ENCODE data around the gene ACP3. TPM values are rescaled to one million over a fixed set of nuclear protein-coding genes. Genes with fewer than 3 reads are reported as not detected.
"Not testable (repeated sequence)": the region's sequence is repeated elsewhere in the genome, so short reads cannot be mapped to it uniquely, and the experiment has no call there.

Gene ACP3
- total RNA-seq, 3 donors from 2014 or later (not counting 1 experiment from before 2014, with no cell fraction given), result 0.75 to 2.1 (median 1.7) TPM

GRCh38 chr3:132394320-132394719 lies 77.1 kb downstream of the ACP3 start:
- Mint-ChIP-seq H3K27ac (no peak overlapping the region), H3K27me3 (ENCODE audit: low read depth in 2 of 2) (peaks cover 0 to 3% of the 10 kb centered on the region in 2 donors), H3K9me3 (no peaks in the 10 kb centered on the region), H3K36me3 (no peaks in the 10 kb centered on the region), H3K4me1 (no peaks in the 10 kb centered on the region), H3K4me3 (no peak overlapping the region)
- H3K36me3 ChIP-seq (ENCODE audit: control insufficient read depth, insufficient read depth, low read length), result no peaks in the 10 kb centered on the region
- H3K9me3 ChIP-seq (ENCODE audit: control insufficient read depth, insufficient read depth, low read length), result no peaks in the 10 kb centered on the region
- no peaks in the 10 kb centered on the region for H3K4me1 ChIP-seq (ENCODE audit: control insufficient read depth, insufficient read depth, low read length)
- intact Hi-C loops (cut with micrococcal nuclease), result no loop called here
- no peak overlapping the region for H3K27ac ChIP-seq (ENCODE audit: low read length)
- no peak for TF ChIP-seq CTCF (IDR thresholded peaks at IDR 0.05)
- 50% methylated on average over 1 of the region's 2 CpGs for WGBS (ENCODE audit: insufficient coverage)
- DNase-seq, result no peak
- no peaks in the 10 kb centered on the region for H3K27me3 ChIP-seq (ENCODE audit: control insufficient read depth, insufficient read depth, low read length)
- ATAC-seq, result no peak
- no peak overlapping the region for H3K4me3 ChIP-seq (ENCODE audit: low read length)

- Mint-ChIP-seq H3K9me3 (no peaks in the 10 kb centered on the region), H3K4me1 (no peaks in the 10 kb centered on the region), H3K4me3 (no peak overlapping the region), H3K27me3 (ENCODE audit: low read depth in 2 of 2) (peaks cover 0 to 3% of the 10 kb centered on the region in 2 donors), H3K36me3 (no peaks in the 10 kb centered on the region), H3K27ac (no peak overlapping the region)
- no peaks in the 10 kb centered on the region for H3K9me3 ChIP-seq (ENCODE audit: control insufficient read depth, insufficient read depth, low read length)
- no peaks in the 10 kb centered on the region for H3K27me3 ChIP-seq (ENCODE audit: control insufficient read depth, insufficient read depth, low read length)
- H3K36me3 ChIP-seq (ENCODE audit: control insufficient read depth, insufficient read depth, low read length), result no peaks in the 10 kb centered on the region
- intact Hi-C loops (cut with micrococcal nuclease), result no loop called here
- H3K4me3 ChIP-seq (ENCODE audit: low read length), result no peak overlapping the region
- no CpG with 5 or more reads among the region's 1 CpG for WGBS (ENCODE audit: insufficient coverage)
- TF ChIP-seq CTCF (IDR thresholded peaks at IDR 0.05), result no peak
- DNase-seq (no peak), ATAC-seq (no peak)
- no peaks in the 10 kb centered on the region for H3K4me1 ChIP-seq (ENCODE audit: control insufficient read depth, insufficient read depth, low read length)
- H3K27ac ChIP-seq (ENCODE audit: low read length), result no peak overlapping the region
Measured at GRCh38 chr3:132395126-132395525, 77.9 kb downstream of the ACP3 start.

GRCh38 chr3:132396255-132396654 lies 79.0 kb downstream of the ACP3 start:
- H3K4me1 Mint-ChIP-seq, result no peaks in the 10 kb centered on the region
- no peaks in the 10 kb centered on the region for H3K36me3 Mint-ChIP-seq
- ATAC-seq, result no peak
- no peak overlapping the region for H3K4me3 Mint-ChIP-seq
- H3K27ac Mint-ChIP-seq, result no peak overlapping the region
- intact Hi-C loops (cut with micrococcal nuclease), result no loop called here
- DNase-seq, result no peak
- no peaks in the 10 kb centered on the region for H3K4me1 ChIP-seq (ENCODE audit: control insufficient read depth, insufficient read depth, low read length)
- H3K9me3 Mint-ChIP-seq, result no peaks in the 10 kb centered on the region
- peaks cover 3 to 6% of the 10 kb centered on the region in 2 donors for H3K27me3 Mint-ChIP-seq (ENCODE audit: low read depth in 2 of 2)
- H3K9me3 ChIP-seq (ENCODE audit: control insufficient read depth, insufficient read depth, low read length), result no peaks in the 10 kb centered on the region
- no peak overlapping the region for H3K27ac ChIP-seq (ENCODE audit: low read length)
- no peaks in the 10 kb centered on the region for H3K27me3 ChIP-seq (ENCODE audit: control insufficient read depth, insufficient read depth, low read length)
- no peaks in the 10 kb centered on the region for H3K36me3 ChIP-seq (ENCODE audit: control insufficient read depth, insufficient read depth, low read length)
- no peak overlapping the region for H3K4me3 ChIP-seq (ENCODE audit: low read length)
- no peak for TF ChIP-seq CTCF (IDR thresholded peaks at IDR 0.05)
- 95% methylated on average over 24 of the region's 24 CpGs for WGBS (ENCODE audit: insufficient coverage)

- H3K36me3 Mint-ChIP-seq; H3K4me1 Mint-ChIP-seq; H3K27me3 ChIP-seq (ENCODE audit: control insufficient read depth, insufficient read depth, low read length); H3K4me3 ChIP-seq (ENCODE audit: low read length); ATAC-seq; H3K36me3 ChIP-seq (ENCODE audit: control insufficient read depth, insufficient read depth, low read length); H3K27ac ChIP-seq (ENCODE audit: low read length); DNase-seq; H3K9me3 ChIP-seq (ENCODE audit: control insufficient read depth, insufficient read depth, low read length); intact Hi-C loops (cut with micrococcal nuclease); H3K4me3 Mint-ChIP-seq; H3K27ac Mint-ChIP-seq; H3K27me3 Mint-ChIP-seq (ENCODE audit: low read depth in 2 of 2); H3K4me1 ChIP-seq (ENCODE audit: control insufficient read depth, insufficient read depth, low read length); H3K9me3 Mint-ChIP-seq: not testable (repeated sequence)
- WGBS (ENCODE audit: insufficient coverage), result 86% methylated on average over 8 of the region's 8 CpGs
Measured at GRCh38 chr3:132396776-132397175, 79.6 kb downstream of the ACP3 start.
